SKM-1 treated with dmso at 0.1 percent for 144 hours (cell line): ENCODE measurements around the gene NUP210L.

Experiments
- DNase-seq: peaks from one replicate; lab custom pipeline; 2025; ENCODE audit not compliant: unreplicated experiment; lab: John Stamatoyannopoulos, UW

NUP210L gene

DNA sequence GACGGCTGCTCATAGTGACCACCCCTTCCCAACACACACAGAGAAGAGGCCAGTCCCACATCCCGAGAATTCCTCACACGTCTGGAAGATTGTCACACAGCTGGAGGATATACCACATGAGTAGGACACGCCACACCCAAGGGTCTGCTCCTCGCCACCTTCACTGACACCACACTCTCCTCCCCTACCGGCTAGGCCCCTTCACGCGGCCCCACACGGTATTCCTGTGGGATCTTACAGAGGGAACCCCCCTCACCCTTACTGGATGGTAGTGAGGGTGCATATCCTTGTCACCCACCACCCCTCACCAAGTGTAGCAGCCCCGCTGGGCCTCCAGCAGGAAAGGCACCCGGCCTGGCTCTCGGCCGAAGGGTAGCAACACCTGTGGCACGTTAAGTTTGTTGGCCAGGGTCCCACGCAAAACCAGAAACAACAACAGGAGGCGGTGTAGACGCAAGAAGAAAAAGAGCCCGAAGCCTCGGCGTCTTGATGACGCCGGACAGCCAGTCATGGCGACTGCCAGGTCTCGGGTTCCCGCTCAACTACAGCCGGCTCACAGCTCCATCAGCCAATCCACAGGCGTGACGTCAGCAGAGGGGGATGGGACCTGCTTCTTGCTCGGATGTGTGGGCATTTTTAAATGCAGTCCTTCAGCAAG, at the start of gene NUP210L:
TSS of gene NUP210L (minus strand) at position 540 of the 658 bp plus-strand sequence.
- DNase-seq, result no peak

DNA sequence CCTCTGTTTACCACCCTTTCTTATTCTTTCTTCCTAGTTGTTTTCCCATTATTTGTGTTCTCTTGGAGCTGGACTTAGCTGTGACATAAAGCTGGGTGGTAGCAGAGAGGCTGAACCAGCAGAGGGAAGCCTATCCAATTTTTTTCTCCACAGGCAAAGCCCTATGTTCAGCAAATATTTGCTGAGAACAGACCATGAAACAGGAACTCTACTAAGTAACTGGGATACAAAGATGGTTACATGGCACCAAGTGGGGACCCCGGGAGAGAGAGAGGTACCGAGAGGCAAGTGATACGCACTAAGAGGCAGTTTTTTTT, 44.6 kb upstream of the NUP210L start:
- no peak for DNase-seq

DNA sequence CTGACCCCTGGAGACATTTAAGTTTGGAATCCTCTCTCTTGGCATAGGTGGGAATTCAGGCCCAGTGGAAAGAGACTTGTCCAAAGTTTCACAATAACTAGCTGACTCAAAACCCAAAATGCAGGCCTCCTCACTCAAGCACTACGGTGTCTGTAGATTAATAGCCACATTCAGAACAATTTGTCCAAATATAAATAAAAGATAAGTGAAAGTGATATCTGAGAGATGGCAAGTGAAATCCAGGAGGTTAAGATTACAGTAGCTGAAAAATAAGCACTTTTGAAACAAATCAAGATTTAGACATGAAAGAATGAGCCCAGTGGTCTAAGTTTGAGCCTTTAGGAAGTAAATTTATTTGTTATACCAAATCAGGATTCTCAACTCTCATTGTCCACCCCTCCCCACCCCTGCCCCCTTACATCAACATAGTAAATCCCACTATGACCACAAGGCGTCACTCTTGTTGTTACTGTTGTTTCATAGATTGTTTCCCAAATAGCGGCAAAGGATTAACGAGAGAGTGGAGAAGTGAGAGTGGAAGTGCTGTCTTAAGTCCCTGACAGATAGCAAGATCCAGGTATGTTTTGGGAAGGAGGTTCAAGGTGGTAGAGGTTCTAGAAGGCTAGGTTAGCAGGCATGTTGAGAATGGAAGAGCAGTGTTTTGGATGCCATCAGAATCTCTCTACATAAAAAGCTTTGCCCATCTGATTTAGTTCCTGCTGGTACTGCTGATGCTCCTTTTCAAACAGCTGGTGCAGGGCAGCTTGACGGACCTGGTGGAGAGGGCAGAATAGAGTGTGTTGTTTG, 44.1 kb upstream of the NUP210L start:
- peak; percentile 42 for DNase-seq

- DNase-seq, result no peak
These were observed 38.9 kb upstream of the NUP210L start for GRCh38 chr1:154193821-154194220.

DNA sequence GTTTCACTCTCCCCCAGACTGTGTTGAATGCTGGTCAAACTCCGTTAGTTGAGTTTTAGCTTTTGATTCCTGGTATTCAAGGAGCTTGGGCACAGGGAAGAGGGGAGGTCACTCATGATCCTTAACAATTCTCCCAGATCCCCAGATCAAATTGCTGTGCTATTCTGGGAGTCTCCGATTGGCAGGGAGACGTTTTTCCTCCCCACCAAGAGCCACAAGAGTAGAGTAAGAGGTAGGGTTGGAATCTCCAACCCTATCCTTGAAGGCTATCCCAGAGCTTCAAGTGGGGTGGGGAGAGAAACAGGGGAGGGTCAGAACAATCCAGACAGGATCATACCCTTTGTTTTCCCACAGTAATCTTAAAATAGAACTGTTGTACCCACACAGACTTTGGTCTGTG, 37.6 kb upstream of the NUP210L start:
- DNase-seq, result no peak

DNA sequence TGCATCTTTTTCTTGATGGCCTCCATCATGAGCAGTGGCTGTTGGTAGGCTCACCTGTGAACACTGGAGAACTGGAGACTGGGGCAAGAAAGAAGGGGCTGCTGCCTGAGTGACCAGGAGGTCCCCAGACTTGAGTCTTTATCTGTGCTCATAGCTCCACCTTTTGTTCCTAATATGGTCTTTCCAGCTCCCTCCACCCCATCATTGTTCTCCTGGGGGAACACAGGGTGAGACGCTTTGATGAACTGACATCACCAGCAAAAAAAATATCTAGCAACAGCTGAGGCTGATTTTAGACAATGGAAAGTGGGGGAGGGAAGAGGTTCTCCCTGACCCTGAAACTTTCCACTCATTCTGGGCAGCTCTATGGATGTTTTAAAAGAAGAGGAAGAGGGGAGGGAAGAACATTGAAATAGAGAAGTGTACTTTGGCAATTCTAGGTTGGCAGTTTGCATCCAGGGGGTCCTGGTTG, 37.2 kb upstream of the NUP210L start, which contains the start of gene TPM3:
TSS of gene TPM3 (minus strand) at position 111 of the 472 bp plus-strand sequence. CDS start at position 29, 82 bp downstream.
- peak; percentile 71 for DNase-seq

DNA sequence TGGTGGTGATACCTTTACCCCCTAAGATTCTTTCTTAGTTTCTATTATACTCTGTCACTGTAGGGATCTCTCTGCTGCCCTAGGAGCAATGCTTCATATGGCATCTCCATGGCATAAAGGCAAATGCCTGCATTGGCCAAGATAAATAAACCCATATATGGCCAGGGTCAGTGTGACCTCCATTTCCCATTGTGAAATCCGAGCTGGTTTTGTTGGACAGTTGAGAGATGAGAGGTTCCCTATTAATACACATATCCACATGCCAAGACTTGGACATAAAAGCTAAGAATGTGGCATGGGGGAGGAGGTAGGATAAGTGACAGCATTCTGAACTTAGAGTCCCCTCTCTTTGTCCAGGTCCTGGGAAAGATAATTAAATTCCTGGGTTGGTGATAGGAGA, 35.7 kb upstream of the NUP210L start:
- DNase-seq, result no peak

DNA sequence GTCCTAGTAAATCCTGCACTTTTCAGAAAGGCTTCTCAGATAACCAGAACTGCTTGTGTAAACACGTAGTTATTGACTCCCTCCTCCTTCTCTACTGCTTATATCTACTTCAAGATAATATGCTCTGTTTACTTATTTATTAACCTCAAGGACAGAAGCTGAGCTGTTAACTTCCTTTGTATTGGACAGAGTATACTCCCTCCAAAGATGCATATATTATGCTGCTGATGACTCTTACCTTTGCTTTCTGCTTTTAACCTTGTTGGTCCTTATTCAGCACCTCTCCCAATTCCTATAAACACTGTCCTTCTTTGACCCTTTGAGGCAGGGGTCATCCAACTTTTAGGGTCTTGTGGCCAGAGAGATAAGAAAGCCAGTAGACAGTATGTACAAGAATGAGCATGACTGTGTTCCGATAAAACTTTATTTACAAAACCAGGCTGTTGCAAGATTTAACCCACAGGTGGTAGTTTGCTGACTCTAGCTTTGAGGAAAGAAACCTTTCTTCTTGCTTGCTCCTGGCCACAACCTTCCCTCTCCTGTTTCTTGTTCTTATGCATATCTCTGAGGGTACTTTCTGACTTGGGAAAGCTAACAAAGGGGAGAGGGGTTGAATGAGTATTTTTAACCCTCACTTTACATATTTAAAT, 32.1 kb upstream of the NUP210L start:
- DNase-seq, result no peak

GRCh38 chr1:154186177-154186576, 31.3 kb upstream of the NUP210L start:
- peak; percentile 77 for DNase-seq

- peak; percentile 99 for DNase-seq
These were observed 28.4 kb upstream of the NUP210L start for GRCh38 chr1:154183046-154183915.

DNA sequence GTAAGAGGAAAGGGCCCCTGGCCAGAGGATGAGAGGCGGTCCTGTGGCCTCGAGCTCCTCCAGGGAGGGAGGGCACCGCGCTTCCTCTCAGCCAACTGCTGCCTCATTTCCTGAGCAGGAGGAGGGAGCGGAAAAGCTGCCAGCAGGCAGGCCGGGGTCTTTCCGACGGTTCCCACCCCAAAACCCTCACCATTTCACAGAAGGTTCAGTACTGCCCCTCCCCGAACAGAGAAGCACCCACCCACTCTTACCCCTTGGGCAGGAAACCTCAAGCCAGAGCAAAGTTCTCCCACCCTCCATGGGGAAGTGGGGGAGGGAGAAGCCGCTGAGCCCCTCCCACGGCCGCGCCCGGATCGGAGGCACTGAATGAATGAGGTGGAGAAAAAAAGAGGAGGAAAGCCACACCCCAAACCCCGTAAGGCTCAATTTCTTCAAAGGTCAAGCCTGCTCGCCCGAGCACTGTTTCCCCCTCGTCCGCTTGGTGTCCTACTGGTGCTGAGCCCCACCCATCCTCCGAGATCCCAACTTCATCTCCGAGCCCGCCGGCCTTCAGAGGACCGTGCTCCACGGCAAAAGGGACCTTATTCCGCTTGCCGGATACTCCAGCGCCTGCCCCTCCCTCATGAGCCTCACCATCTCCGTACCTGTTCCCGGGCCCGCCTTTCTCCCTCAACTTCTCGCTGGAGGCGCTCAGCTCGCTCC, 27.6 kb upstream of the NUP210L start:
- DNase-seq, result peak; percentile 99

DNA sequence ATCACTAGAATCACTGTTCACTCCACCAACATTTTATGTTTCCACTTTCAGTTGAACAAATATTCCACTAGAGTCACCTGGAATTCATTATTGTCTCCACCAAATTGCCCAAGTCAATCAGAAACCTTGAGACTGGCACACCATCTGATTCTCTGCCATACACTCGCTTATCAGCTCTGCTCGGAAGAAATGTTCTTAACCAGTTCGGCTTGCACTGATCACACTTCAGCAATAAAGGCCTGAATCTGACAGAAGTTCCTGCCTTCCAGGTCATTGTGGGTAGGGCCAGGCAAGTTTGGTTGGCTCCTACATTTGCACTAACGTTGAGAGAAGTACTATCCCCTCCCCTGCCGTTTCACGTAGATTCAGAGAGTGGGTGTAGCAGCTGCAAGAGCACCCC, 27.1 kb upstream of the NUP210L start:
- DNase-seq, result no peak

- peak; percentile 96 for DNase-seq
These were observed 25.2 kb upstream of the NUP210L start for GRCh38 chr1:154179946-154180687.

DNA sequence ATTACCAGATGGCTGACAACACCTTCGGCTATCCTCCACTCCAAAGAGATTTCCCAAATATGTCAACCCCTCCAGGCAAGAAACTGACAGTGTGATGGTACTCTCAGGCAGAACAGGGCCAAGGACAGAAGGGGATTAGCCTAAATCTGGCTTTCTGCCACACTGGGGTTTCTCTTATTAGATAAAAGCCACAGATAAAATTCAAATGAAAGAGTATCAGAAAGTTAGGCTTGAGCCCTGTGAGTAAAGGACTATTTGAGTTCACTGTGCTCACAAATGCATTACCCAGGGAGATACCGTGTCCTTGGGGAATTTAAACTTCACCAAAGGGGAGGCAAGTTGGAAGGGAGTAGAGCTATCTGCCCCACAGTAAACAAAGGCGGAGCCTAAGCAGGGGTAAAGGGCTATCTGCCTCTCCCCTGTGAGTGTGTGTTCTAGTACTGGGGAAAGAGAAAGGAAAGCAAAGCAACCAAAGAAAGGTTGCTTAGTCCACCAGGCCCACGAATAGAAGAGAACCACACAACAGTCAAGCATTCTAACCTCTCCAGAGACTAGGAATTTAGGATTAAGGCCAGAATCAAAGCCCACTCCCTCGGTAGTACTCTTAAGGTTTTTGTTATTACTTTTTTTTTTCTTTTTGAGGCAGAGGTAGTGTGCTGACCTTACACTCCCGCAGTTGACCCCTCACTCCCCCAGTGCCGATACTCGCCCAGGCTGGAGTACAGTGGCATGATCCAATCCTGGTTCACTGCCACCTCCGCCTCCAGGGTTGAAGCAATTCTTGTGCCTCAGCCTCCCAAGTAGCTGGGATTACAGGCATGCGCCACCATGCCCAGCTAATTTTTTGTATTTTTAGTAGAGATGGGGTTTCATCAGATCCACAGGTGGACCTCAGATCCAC, 24.3 kb upstream of the NUP210L start:
- DNase-seq, result no peak

DNA sequence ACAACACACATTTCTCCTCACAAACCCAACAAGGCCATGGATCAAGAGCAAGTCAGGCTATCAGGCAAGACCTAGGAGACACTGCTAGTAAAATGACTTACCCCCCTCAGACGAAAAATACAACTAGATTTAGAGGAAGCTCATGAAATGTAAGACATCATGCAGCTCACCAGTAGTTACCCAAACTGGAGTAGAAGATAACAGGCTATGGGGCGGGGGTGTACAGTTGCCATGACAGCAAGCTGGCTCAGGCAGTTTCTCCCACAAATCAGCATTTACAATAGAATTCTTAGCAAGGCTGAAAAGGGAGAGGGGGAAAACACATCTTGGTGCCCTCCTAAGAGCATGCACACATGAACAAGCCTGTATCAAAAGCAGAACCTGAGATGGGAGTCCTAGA, 23.1 kb upstream of the NUP210L start:
- DNase-seq, result no peak

GRCh38 chr1:154176337-154176736, 21.5 kb upstream of the NUP210L start:
- no peak for DNase-seq

- no peak for DNase-seq
These were observed 19.8 kb upstream of the NUP210L start for GRCh38 chr1:154174654-154175053.

- no peak for DNase-seq
These were observed 17.0 kb upstream of the NUP210L start for GRCh38 chr1:154171880-154172279.

GRCh38 chr1:154171223-154171583, 16.3 kb upstream of the NUP210L start:
- no peak for DNase-seq
